K562 (cell line): ENCODE measurements around the gene BCAN. TPM values are rescaled to one million over a fixed set of nuclear protein-coding genes. Genes with fewer than 3 reads are reported as not detected.

Experiments used
- BMI1 ChIP-seq: fragments of 150-350 bp; IDR thresholded peaks from 2 replicates; pipeline ENCODE4 v1.6.1; 2014; ENCODE audit warnings: low read length
- CC2D1A ChIP-seq: fragments of 450-650 bp; IDR thresholded peaks from 2 replicates; pipeline ENCODE4 v1.6.1; 2017; ENCODE audit warnings: mild to moderate bottlenecking
- ETS2 ChIP-seq: IDR thresholded peaks from 2 replicates; pipeline ENCODE4 v1.6.1; 2016; ENCODE audit warnings: borderline replicate concordance, missing genetic modification characterization, mild to moderate bottlenecking, moderate library complexity, missing compliant biosample characterization; ENCODE audit not compliant: poor library complexity, severe bottlenecking
- EZH2 ChIP-seq: IDR thresholded peaks from 2 replicates; pipeline ENCODE4 v1.6.1; 2012; ENCODE audit warnings: low read depth, mild to moderate bottlenecking, inconsistent platforms, low read length, borderline replicate concordance
- IRF9 ChIP-seq: fragments of 450-650 bp; IDR thresholded peaks from 2 replicates; pipeline ENCODE4 v1.6.1; 2016; ENCODE audit warnings: missing biosample characterization, missing genetic modification characterization
- KAT7 ChIP-seq: sonication (generic); formaldehyde crosslinking; IDR thresholded peaks from 2 replicates; pipeline ENCODE4 v1.8.0; 2022; ENCODE audit warnings: missing genetic modification reagents, mild to moderate bottlenecking, borderline replicate concordance
- KLF16 ChIP-seq: IDR thresholded peaks from 2 replicates; pipeline ENCODE4 v1.6.1; 2016; ENCODE audit warnings: antibody characterized with exemption
- MBD1 ChIP-seq: fragments of 250-450 bp; sonication (Bioruptor Pico); IDR thresholded peaks from 2 replicates; pipeline ENCODE4 v1.8.0; 2022; ENCODE audit warnings: inconsistent platforms
- MECOM ChIP-seq: fragments of 250-450 bp; sonication (Bioruptor Pico); IDR thresholded peaks from 2 replicates; pipeline ENCODE4 v1.8.0; 2022; ENCODE audit warnings: inconsistent platforms
- NONO ChIP-seq, 2 experiments: fragments of 200-400 bp in 1 of 2; fragments of 450-650 bp in 1 of 2; formaldehyde crosslinking in 1 of 2; IDR thresholded peaks; 2 replicates each; pipeline ENCODE4 v1.6.1; 2017; ENCODE audit warnings: low read depth in 2 of 2, mild to moderate bottlenecking in 2 of 2, moderate library complexity in 2 of 2, low read length in 1 of 2
- PRDM10 ChIP-seq: fragments of 450-650 bp; IDR thresholded peaks from 2 replicates; pipeline ENCODE4 v1.6.1; 2018; ENCODE audit not compliant: partially characterized antibody
- SIN3B ChIP-seq: fragments of 450-650 bp; IDR thresholded peaks from 2 replicates; pipeline ENCODE4 v1.6.1; 2017; ENCODE audit warnings: low read depth, mild to moderate bottlenecking, moderate library complexity
- SNRNP70 ChIP-seq: fragments of 200-400 bp; formaldehyde crosslinking; optimal IDR thresholded peaks from 2 replicates; pipeline ENCODE3; 2017; ENCODE audit warnings: low read depth, low read length
- TAF9B ChIP-seq: fragments of 450-650 bp; IDR thresholded peaks from 2 replicates; pipeline ENCODE4 v1.6.1; 2018; ENCODE audit warnings: mild to moderate bottlenecking; ENCODE audit not compliant: partially characterized antibody
- ZNF589 ChIP-seq: fragments of 200-800 bp; sonication (Bioruptor generic); IDR thresholded peaks from 2 replicates; pipeline ENCODE4 v1.6.1; 2016; ENCODE audit warnings: low read depth, missing genetic modification characterization, missing compliant biosample characterization
- polyA plus RNA-seq, 8 experiments: library from polyadenylated mRNA; depleted of rRNA in 4 of 8; stranded (reverse) in 5 of 8; unstranded in 3 of 8; fragments of >200 nt; fragmentation: Nextera tagmentation in 2 of 8; fragmentation: Illumina TruSeq in 1 of 8; extraction: Ambion mirVana in 2 of 8; extraction: Trizol in 1 of 8; gene quantifications; 2 replicates each; pipeline versions ENCODE4 v1.2.1 to v1.2.3, GENCODE V29; 2011 to 2014; ENCODE audit warnings: inconsistent platforms in 1 of 8, missing spikeins in 1 of 8
- total RNA-seq, 7 experiments: library from RNA; depleted of rRNA in 6 of 7; stranded (reverse); fragments of >200 nt in 6 of 7; fragmentation: Illumina TruSeq in 2 of 7; extraction: Trizol in 2 of 7; gene quantifications; 2 replicates each; pipeline versions ENCODE4 v1.2.1 to v1.2.3, GENCODE V29; 2011 to 2021; ENCODE audit warnings: low replicate concordance in 1 of 7

The BCAN gene
- total and polyA plus RNA-seq, 9 of the 15 experiments (the other 6 are each of a cell fraction or from before 2014, with no cell fraction given) = 0.04 to 0.33 (median 0.14) TPM; not detected in 5

- TF ChIP-seq MBD1 = no peak
- no peak for TF ChIP-seq TAF9B
- no peak for TF ChIP-seq NONO (IDR thresholded peaks at IDR 0.05; ENCODE audit: low read depth in 2 of 2, low read length in 1 of 2)
- TF ChIP-seq ZNF589 = no peak
- TF ChIP-seq BMI1 = no peak
- peak; percentile 89 for TF ChIP-seq KAT7 (CRISPR knock-in tag)
- TF ChIP-seq CC2D1A = peak; percentile 85
- TF ChIP-seq SIN3B = no peak
- TF ChIP-seq KLF16 = 0 out of 2 replicates have a peak, but pooled peaks have one; percentile 11
- no peak for TF ChIP-seq EZH2
- no peak for TF ChIP-seq SNRNP70
- no peak for TF ChIP-seq MECOM
- TF ChIP-seq IRF9 (tag) = no peak
- no peak for TF ChIP-seq ETS2 (tag)
- no peak for TF ChIP-seq PRDM10
These were observed 47.4 kb downstream of the BCAN start (continued) for GRCh38 chr1:156689035-156689952.
